ENCODE measurements around the gene ZNF48.

The ZNF48 gene

DNA sequence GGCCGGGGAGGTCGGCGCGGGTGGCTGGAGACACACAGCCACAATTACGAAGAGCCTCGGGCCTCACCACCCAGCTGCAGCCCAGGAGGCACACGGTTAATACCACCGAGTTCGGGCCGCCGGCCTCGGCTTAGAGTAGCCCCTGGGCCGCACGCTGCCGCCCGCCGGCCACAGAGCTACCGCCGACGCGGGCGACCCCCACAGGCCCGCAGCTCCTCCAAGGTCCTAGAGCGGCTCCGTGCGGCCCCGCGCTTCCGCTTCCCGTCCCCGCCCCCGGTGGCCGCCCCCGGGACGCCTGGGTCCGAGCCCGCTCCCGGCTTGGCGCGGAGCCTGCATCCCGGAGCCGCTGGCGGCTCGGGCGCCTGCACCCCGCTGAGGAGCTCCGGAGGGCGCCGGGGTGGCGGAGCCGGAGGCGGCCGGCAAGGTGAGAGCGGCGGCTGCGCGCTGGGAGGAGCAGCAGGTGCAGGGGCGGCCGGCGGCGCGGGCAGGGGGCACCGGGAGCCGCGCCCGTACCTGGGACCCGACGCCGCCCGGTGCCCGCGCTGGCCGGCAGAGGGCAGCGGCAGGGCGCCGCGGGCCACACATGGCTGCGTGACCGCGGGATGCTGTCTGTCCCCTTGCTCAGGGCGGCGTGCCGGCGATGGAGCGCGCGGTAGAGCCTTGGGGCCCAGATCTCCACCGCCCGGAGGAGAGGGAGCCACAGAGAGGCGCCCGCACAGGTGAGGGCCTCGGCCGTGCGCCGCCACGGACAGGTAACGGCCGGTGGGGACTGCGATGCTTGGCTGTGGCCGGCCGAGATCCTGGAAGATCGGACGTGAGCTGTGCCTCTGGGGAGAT lies at the start of gene ZNF48:
TSS of gene ZNF48 (plus strand) at position 266 of the 837 bp plus-strand sequence. CDS start at position 641, 375 bp downstream.
- peak; percentile 61 to 90 for DNase-seq

DNA sequence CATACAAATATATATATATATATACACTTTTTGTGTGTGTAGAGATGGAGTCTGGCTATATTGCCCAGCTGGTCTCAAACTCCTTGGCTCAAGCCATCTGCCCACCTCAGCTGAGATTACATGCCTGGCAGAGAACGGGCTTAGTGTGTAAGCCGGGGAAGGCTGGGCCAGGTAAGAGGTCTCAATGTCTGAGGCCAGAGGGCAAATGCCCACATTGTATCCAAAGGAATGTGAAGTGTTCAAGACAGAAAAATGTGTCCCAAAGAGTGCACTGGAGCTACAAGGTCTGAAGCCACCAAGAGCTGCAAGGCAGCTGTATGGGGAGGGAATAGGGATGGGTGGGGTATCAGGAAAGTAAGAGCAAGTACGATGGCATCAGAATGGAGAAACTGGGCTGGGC lies 48.9 kb upstream of the ZNF48 start:
- no peak for DNase-seq

DNA sequence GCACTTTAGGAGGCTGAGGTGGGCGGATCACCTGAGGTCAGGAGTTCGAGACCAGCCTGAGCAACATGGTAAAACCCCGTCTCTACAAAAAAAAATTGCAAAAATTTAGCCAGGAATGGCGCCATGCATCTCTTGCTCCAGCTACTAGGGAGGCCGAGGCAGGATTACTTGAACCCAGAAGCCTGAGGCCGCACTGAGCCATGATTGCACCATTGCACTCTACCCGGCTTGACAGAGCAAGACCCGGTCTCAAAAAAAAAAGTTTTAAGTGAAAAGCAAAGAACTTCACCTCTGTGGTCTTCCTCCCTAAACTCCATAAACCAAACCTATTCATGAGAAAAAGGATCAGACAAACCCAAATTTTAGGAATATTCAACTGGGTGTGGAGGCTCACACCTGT lies 47.1 kb upstream of the ZNF48 start:
- no peak for DNase-seq

DNA sequence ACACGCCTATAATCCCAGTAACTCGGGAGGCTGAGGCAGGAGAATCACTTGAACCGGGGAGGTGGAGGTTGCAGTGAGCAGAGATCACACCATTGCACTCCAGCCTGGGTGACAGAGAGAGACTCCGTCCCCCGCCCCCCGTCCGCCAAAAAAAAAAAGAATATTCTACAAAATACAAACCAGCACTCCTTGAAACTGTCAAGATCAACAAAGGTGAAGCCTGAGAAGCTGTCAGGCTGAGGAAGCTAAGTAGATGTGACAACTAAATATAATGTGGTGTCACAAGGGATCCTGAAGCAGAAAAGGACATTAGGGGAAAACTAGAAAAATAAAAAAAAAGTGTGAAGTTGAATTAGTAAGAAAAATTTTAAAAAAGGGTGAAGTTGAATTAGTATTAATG lies 46.3 kb upstream of the ZNF48 start:
- DNase-seq, result no peak

DNA sequence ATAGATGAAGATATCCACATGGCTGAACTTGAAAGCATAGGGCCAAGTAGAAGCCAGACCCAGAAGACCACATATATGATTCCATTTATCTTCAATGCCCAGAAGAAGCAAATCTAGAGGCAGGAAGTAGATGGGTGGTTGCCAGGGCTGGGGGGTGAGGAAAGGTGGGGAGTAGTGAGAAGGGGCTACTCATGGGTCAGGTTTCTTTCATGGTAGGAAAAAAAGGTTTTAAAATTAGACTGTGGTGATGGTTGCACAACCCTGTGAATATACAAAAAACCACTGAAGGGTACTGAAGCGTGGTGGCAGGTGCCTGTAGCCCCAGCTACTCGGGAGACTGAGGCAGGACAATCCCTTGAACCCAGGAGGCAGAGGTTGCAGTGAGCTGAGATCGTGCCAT lies 45.5 kb upstream of the ZNF48 start:
- no peak for DNase-seq

DNA sequence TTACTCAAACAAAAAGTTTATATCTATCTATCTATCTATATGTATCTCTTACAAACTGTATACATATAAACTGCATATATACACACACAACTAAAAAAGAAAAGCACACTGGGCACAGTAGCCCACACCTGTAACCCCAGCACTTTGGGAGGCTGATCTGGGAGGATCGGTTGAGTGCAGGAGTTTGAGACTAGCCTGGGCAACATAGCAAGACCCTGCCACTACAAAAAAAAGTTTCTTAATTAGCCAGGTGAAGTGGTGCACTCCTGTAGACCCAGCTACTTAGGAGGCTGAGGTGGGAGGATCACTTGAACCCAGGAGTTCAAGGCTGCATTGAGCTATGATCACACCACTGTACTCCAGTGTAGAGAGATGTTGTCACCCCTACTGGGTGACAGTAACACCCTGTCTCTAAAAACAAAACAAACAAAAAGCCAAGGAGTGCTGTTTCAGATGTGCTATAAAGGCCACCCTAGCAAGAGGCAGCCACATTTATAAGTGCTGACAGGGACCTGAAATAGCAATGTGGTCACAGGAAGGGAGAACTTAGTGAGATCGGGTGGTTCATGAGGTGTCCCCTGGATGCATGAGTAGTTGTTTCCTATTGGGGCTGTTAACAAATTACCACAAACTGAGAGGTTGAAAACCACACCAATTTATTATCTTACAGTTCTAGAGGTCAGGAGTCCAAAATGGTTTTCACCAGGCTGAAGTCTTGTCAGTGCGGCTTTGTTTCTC lies 44.9 kb upstream of the ZNF48 start:
- DNase-seq, result no peak

DNA sequence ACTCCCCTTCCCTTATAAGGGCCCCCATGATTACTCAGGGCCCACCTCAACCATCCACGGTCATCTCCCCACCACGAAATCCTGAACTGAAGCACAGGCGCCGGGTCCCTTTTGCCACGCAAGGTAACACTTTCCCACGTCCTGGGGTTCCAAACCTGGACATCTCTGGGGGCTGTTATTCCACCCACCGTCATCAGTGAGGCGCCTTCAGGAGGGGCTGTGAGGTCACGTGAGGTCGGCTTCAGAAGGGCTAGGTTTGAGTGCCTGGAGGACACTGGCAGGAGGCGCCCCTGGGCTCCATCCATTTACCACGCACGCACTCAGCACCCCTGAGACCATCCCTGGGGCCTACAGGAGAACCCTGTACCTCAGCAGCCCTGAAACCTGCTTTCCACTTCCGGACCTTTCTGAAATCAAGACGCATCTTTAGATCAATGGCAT lies 44.2 kb upstream of the ZNF48 start:
- no peak for DNase-seq

DNA sequence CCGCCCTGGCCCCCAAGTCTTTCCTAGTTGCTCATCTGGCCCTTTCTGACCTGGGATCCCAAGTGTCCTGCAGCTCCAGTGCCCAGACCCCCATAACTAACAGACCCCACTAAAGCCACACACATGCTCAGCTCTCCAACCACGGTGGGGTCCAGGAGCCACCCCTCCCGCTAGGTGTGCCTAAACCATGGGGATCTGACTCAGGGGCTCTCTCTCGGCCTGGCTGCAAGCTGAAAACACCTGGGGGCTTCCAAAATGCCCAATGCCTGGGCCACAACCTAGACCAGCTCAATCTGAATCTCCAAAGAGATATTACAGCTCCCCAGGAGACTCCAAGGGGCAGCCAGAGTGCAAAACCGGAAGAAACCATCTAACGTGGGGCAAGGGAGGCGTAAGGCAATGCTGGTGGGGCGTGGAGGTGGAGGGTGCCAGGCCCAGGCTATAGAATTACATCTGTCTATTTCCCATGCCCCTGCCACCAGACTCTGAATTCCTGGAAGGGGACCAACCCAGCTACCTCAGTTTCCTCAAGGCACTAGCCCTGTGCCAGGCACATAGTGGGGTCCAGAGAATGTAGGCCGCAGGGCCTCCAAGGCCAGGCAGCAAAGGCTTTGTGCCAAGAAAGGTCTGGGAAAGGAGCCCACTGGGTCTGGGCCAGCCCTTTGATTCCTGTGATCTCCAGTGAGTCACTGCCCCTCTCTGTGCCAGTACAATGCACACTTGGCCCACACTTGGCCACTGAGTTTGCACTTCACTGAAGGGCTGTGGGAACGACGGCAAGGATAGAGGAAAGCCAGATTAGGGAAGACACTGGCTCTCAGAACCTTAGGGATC lies 43.4 kb upstream of the ZNF48 start:
- peak; percentile 75 to 92 for DNase-seq

DNA sequence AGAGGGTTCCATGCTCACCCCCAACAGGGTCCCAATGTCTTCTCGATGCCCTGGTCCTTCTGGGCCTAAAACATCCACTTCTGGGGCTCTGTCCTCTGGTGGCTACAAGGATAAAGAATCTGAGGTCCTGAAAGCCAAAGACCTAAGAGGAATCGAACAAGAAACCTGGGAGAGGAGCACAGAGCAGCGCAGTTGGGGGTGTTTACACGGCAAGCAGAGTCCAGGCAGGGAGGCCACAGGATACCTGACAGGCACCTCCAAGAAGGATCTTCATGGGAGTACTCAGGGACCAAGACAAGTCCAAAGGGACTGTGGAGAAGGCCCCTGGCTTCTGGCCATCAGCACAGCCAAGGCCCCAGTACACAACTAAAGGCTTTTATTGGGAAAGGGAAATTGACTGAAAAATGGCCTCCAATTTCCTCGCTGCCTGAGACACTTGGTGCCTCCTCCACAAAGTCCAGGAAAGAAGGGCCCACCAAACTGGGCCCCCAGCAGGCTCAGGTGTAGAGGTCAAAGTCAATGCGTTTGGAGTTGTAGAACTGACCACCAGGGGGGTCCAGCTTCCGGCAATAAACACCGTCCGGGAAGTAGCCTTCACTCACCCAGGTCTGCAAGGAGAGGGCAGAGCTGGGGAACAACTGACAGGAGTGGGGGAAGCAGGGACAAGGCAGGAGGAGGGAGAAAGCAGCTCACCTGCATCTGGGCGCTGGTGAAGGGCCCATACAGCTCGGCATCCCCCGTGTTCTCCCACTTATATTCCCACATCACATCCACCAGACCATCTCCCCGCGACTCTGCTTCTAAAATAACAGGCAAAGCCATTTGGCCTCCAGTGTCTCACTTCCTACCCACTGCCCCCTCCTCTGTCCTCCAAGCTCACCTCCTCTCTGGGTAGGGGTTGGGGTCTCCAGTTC lies 42.5 kb upstream of the ZNF48 start:
- DNase-seq, result no peak

DNA sequence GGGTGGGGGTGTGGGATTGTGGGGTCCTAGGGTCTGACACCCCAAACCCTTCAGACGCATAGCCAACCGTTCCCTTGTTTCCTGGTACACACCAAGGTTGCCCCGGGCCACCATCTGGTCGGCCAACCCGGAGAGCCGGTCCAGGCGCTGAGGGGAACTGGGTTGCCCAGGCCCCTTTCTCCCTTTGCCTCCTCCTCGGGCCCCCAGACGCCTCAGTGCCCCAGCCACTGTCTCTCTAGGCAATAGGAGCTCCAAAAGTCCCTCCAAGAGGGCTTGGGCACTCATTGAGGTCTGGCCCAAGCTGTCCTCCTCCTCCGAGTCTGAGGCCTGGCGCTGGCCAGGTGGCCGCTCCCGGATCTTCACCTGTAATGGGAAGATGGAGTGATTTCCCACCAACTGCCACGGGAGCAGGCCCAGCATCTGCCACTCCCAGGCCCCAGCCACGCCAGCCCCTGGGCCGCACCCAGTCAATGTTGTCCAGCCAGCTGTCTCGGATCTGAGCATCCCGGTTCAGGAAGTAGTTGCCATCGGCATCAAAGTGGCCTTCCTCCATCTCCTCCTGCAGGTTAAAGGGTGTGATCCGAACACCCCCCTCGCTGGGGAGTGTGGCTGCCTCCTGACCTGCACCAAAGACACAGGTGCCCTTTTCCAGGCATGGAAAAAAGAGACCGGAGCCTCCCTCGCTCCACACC lies 41.6 kb upstream of the ZNF48 start:
- no peak for DNase-seq

DNA sequence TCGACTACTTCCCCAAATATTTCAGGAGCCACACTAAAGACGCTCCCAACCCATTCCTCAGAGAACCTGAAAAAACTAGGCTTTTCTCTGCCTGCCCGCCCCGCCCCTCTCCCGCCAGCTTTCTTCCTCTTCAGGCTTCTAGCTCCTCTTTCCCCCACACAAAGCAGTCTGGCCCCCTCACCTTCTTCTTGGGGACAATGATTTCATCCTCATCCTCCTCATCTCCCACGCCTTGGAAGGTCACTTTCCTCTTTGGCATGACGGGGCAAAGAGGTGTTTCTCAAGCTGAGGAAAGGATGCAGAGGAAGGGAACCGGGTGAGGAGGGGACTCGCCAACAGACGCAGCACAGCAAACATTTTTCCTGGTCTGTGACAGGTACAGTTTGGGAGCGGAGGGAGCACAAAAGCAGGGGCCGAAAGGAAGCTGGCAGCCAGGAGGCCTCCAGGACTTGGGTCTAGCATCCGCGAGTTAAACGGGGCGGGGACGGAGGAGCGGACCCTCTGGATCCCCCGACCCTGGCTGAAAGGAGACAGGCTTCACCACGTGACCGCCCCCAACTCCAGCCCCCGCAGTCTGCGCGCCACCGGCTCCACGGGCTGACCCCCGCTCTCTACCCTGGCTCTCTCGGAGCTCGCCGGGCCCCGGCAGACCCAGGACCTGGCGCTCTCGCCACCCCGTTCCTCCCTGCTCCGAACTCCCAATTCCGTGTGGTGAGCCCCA lies 40.6 kb upstream of the ZNF48 start:
- no peak for DNase-seq

DNA sequence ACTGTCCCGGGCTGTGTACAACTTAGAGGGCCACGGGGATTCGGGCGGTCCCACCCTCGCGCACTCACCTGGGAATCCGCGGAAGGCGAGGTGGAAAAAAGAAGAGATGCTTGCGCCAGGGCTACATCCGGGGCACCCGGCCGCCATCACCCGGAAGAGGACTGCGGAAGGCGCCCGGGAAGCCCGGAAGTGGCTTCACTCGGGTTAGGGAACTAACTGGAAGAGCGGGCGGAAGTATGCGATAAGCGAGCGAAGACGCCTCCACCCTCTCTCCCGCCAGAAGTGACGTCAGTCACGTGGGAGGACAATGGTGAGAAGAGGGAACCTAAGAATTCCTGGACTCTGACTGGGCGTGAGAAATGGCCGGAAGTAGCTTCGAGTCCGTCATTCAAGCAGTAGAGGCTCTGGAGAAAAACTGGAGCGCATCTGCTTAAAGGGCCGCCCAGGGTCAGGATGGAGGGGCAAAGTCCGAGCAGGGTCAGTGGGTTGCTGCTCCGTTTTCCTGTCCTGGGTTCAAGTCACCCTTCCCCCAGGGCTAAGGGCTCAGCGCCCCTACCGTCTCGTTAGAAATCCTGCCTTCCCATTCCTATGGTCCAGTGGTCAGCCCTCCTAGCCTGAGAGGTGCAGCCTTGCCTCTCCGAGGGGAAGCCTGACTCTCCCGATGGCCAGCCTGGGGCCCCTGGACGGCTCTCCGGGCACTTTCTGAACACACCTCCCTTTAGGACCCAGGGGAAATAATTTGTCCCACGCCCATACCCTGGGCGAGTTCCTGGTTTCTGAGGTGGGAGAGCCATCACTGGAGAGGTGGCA lies 39.9 kb upstream of the ZNF48 start, which contains the start of gene CD2BP2:
TSS of gene CD2BP2 (minus strand) at position 165 of the 810 bp plus-strand sequence. CDS start 627 bp downstream, outside the sequence.
- peak; percentile 95 to 98 for DNase-seq

DNA sequence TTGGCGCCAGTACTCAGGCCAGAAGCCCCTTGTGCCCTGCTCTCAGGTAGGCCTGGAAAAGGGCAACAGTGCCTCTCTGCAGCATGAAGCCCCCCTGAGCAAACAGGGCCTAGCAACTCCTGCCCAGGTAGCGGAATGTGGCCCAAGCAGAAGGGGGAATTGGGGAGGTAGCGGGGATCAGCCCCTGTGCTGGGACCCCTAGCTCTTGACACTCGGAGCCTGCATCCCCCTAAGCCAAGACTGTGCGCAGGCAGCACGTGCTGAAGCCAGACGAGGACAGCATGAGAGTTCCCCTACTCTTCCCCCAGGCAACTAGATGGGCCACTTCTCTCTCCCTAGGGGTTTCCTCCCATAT lies 39.3 kb upstream of the ZNF48 start:
- DNase-seq, result no peak

DNA sequence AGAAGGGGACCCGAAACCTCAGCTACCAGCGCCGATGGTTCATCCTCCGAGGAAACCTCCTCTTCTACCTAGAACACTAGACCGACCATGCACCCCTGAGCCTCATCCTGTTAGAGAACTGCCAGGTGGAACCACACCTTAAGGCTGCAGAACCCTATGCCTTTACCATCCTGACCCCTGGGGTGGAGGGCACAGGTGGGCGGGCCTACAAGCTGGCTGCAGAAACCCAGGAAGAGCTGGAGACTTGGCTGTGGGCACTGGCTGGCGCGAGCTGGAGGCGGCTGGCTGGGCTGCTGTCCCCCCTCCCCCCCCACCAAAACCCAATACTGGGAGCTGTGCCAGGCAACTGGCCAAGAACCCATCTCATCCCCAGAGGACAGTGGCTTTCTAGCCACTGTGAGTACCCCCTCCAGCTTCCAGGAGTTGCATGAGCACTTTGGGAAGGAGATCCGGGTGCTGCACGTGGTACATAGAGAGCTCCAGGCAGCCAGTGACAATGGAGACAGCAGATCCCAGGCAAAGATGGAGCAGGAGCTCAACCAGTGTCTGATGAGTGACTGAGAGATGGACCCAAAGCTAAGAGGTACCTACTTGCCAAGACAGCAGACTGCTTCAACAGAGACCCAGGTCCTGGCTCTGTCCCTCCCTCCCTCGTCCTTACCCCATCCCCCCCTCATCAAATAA lies 38.7 kb upstream of the ZNF48 start:
- peak in 1 of 2 experiments; percentile 68 for DNase-seq

DNA sequence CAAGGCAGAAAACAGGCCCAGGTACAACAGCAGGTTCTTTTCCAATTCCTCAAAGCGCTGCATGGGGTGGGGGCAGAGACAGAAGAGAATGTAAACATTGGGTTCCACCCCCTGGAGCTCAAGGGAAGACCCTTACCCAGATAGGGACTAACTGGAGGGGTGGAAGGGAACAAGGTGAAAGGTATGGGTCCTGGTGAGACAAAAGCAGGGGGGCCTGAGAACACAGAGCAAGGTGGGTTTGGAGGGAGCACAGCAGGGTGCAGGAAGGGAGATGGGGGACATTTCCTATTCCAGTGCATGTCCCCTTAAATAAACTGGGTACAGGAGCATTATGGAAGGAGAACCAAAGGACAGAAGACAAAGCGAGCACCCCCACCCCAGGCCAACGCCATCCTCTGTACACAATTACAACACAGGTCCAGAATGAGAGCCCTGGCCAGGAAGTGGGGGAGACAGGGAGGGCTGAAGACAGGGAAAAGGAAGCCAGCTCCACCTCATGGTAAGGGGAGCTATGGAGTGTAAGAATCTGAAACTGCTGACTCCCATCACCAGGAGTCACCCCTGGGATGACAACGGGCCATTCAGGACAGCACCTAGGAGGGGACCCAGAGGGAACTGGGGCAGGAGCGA lies 38.0 kb upstream of the ZNF48 start:
- DNase-seq, result no peak

DNA sequence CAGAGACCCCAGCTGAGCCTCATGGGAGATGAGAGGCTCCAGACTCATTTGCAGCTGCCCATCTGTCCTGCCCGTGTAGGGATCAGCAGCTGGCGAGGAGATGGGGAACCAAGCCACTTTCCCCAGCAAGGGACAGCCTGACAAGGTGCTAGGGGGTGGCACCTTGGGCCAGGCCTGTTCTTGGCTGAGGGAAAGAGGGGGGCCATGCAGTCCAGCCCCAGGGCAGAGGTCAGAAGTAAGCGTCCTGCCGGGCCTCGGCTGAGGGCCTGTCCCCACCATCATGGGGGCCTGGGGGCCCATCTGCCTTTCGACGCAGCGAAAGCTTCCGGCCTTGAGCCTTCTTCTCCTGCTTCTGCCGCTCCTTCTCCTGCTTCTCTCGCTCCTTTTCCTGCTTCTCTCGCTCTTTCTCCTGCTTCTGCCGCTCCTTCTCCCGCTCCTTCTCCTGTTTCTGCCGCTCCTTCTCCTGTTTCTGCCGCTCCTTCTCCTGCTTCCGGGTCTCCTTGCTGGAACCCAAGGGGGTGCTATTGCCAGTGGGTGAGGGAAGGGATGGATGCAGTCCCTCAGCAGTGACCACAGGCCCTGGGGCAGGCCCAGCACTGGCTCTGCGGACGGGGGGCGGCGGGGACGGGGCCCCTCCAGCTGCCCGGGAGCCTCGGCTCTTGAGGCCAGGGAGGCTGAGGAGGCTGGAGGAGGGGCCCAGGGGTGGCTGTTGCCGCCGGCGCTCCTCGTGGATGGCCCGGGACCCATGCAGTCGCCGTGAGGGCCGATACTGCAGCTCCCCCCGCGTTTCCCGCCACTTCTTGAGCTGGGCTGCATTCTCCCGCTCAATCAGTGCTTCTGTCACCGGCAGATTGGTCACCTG lies 37.3 kb upstream of the ZNF48 start:
- no peak for DNase-seq

DNA sequence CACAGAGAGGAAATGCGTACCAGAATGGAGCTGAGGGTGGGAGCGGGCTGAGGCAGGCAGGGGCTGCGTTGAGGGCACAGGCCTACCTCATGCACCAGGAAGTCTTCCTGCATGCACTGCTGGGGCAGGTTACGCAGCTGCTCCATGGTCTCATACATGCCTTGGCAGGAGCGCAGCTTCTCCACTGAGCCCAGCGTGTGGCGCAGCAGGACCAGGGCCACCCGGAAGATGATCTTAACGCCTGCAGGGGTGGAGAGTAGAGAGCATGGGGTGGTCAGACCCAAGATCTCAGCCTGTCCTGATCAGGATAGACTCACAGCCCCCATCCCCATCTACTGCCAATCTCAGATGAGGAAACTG lies 36.7 kb upstream of the ZNF48 start:
- no peak for DNase-seq
